GM21360 (cell line): Measurements from ENCODE around the gene PANK2.
"Not testable (repeated sequence)": the region's sequence is repeated elsewhere in the genome, so short reads cannot be mapped to it uniquely, and the experiment has no call there.

ENCODE experiments used
- ATAC-seq: cut with Tn5 transposase; IDR thresholded peaks from one replicate; pipeline ENCODE4 v1.9.1; 2021; ENCODE audit warnings: mild to moderate bottlenecking, moderate library complexity; ENCODE audit not compliant: unreplicated experiment

PANK2 gene

GRCh38 chr20:3925899-3926638, 36.9 kb downstream of the PANK2 start:
- no peak for ATAC-seq

DNA sequence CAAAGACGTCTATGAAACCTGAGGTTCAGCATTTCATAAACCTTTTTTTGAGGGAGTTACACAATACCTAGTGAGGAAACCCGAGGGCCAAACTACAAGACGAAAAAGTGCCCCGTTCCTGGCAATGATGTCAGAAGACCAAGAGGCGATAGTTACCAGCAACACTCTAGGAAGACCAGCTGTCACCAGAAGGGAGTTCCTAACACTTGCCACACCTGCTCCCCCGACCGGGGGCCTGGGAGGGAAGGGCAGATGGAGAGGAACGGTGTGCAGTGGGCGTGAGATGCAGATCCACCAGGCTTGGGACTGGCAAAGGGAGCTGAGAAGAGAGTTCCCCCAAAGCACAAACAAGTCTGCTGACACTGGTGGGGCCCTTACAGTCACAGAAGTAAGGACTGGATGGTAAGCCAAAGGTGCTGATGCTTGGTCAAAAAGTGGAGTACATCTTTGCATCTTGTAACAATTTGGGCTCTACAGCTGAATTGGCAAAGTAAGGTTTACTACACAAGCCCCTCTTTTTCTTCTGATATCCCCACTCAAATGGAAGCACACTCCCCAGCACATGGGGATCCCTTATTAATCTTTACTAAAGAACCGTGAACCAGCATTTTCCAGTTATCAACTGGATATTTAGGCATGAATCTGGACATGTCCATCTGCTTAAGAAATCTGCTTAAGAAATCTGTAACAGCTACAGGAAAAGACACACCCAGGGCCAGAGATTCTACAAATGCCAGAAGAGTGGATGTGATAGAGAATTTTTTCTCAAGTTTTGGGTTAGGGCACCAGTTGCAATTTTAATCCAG, 38.5 kb downstream of the PANK2 start:
- no peak for ATAC-seq

DNA sequence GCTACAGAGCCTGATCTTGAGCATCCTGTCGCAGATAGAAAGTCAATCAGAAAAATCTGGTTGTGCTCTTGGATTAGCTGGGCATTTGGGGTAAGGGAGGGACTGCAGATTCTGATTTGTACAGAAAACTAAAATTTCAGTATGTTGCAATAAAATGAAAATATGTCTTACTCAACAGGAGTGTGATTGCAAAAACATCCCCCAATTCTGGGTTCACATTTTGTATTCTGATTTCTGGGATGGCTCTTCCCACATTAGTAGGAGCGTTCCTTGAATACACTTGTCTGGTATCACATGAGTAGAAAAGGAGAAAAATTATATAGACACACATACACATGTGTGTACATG, 40.5 kb downstream of the PANK2 start:
- no peak for ATAC-seq

GRCh38 chr20:3930265-3931206, 41.3 kb downstream of the PANK2 start:
- ATAC-seq: no peak

- no peak for ATAC-seq
Observed at GRCh38 chr20:3931664-3932063, 42.5 kb downstream of the PANK2 start.

DNA sequence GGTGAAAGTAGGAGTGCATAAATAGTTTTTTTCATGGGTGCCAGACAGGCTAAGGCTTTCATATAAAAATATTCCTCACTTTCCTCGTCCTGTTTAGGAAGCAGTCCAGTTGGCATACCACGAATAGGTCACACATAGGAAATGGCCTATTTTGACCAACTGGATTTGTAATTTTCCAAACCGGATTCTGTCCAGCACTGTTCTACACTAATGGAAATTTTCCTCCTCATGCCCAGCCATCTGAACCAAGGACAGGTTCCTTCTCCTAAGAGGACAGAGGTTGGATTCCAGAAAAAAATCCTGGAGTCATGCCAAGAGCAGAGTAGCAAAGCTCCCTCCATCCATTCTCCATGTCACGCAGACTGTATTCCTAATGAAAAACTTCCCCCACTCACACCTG, 43.1 kb downstream of the PANK2 start:
- no peak for ATAC-seq

GRCh38 chr20:3932681-3933080, 43.5 kb downstream of the PANK2 start:
- no peak for ATAC-seq

DNA sequence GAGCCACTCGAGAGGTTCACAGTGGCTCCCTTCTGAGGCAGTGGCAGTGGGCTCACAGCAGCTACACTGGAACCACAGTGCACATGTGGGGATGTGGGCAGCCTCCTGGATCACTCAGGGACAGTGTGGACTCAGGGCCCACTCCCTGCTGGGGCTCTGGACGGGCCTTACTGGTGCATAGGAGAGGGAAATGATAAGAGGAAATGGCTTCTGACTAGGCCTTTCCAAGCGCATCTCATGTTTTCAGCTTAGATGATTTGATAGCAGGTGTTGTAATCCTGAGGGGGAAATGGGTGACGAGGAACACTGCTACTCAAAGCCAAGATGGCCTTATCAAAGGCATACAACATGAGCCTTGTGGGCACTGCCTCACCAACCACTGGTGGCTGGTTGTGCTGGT, 44.0 kb downstream of the PANK2 start:
- no peak for ATAC-seq

GRCh38 chr20:3934624-3935023, 45.4 kb downstream of the PANK2 start:
- ATAC-seq: no peak

GRCh38 chr20:3935295-3935955, 46.2 kb downstream of the PANK2 start:
- ATAC-seq: no peak

DNA sequence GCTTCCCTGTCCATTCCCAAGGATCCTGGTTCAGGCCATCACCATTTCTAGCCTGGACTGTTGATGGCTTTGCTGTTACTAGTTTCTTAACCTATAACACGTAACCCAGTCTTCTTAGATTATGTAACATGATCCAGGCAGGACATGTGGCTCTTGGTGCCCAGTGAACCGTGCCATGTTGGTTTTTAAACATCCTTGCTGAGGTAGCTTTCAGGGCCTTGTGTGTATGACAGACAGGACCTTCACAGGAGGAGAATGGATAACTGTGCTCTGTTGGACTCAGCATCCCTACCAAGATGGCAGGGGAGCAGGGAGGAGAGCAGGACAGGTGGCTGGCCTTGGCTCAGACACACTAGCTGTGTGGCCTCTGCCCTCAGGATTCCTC, 46.8 kb downstream of the PANK2 start:
- ATAC-seq: no peak

GRCh38 chr20:3937618-3938017, 48.4 kb downstream of the PANK2 start:
- no peak for ATAC-seq

GRCh38 chr20:3940905-3941304, 51.7 kb downstream of the PANK2 start:
- no peak for ATAC-seq

DNA sequence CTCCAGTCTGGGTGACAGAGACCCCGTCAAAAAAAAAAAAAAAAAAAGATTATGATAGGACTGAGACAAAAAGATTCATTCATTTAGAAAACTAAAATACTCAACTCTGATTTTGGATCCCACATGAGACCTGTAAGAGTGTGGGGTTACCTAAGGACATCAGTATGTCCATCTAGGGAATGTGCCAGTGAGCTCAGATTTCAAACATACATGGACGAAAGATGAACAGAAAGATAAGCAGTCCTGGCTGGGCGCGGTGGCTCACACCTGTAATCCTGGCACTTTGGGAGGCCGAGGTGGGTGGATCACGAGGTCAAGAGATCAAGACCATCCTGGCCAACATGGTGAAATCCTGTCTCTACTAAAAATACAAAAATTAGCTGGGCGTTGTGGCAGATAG, 57.5 kb downstream of the PANK2 start:
- ATAC-seq: not testable (repeated sequence)

GRCh38 chr20:3964719-3965118, 75.5 kb downstream of the PANK2 start:
- ATAC-seq: no peak

DNA sequence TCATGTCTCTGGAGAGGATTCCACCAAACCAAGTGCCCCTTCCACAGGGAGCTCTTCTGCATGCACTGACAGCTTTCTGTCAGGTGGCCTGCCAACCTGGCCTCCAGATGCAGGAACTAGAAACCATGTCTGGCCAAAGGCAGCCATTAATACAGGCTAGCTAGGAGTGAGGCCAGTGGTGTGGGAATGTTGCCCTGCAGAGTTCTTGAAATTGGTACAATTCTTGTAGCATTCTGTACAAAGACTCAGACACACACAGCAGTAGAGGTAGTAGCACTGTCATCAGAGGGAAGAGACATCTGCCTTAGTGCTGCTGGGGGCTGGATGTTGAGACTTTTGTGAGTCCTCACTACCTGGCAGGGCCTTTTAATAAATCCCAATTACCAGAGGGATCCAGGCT, 77.4 kb downstream of the PANK2 start:
- no peak for ATAC-seq

- ATAC-seq: no peak
Observed at GRCh38 chr20:3970016-3970415, 80.8 kb downstream of the PANK2 start.

DNA sequence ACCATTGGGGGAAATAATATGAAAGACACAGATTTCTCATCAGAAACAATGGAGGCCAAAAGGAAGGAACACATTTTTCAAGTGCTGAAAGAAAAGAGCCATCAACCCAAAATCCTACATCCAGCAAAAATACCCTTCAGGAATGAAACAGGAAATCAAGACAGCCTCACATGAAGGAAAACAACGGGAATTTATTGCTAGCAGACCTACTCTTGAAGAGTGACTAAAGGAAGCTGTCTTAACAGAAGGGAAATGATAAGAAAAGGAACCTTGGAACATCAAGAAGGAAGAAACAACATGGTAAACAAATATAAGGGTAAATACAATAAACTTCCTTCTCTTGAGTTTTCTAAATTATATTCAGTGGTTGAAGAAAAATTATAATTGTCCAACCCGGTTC, 82.0 kb downstream of the PANK2 start:
- no peak for ATAC-seq

GRCh38 chr20:3972161-3972560, 83.0 kb downstream of the PANK2 start:
- ATAC-seq: no peak

DNA sequence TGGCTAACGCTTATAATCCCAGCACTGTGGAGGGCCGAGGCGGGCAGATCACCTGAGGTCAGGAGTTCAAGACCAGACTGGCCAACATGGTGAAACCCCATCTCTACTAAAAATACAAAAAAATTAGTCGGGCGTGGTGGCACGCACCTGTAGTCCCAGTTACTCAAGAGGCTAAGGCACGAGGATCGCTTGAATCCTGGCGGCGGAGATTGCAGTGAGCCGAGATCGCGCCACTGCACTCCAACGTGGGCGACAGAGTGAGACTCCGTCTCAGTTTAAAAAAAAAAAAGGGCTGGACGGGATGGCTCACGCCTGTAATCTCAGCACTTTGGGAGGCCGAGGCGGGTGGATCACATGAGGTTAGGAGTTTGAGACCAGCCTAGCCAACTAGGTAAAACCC, 83.4 kb downstream of the PANK2 start:
- not testable (repeated sequence) for ATAC-seq

GRCh38 chr20:3973705-3974104, 84.5 kb downstream of the PANK2 start:
- no peak for ATAC-seq
